GM12878 (cell line): Measurements from ENCODE around the gene CRIM1. TPM values are rescaled to one million over a fixed set of nuclear protein-coding genes. Genes with fewer than 3 reads are reported as not detected.

Source experiments
- ATAC-seq: fragments of 200-7000 bp; cut with Tn5 transposase; 3 replicates; pipeline ENCODE4 v1.9.1; 2020; ENCODE audit warnings: mild to moderate bottlenecking, moderate library complexity
- BruUV-seq: library from RNA; stranded (reverse); fragments of 400-500 nt; replicated peaks from 2 replicates; lab custom pipeline; 2021; lab: Mats Ljungman, UMichigan
- CTCF ChIA-PET: fragments of 300-600 bp; sonication (Branson Sonifier 250); formaldehyde crosslinking; extraction: SDS; loops from one replicate; lab custom pipeline; 2021; ENCODE audit warnings: inconsistent platforms; lab: Yijun Ruan, JAX
- POLR2A ChIA-PET: fragments of 350-600 bp; formaldehyde crosslinking; extraction: SDS; loops from one replicate; lab custom pipeline; 2021; ENCODE audit warnings: inconsistent platforms; lab: Charles Lee
- RAD21 ChIA-PET: fragments of 300-600 bp; sonication (Branson Sonifier 250); formaldehyde crosslinking; loops from one replicate; lab custom pipeline; 2023; ENCODE audit warnings: antibody characterized with exemption; ENCODE audit not compliant: unreplicated experiment; lab: Charles Lee
- SMC1A ChIA-PET: fragments of 300-600 bp; sonication (Branson Sonifier 250); formaldehyde crosslinking; loops from one replicate; lab custom pipeline; 2023; ENCODE audit not compliant: unreplicated experiment, uncharacterized antibody; lab: Charles Lee
- DNase-seq: peaks from one replicate; pipeline ENCODE4 v3.0.0-alpha.2; 2011; ENCODE audit warnings: low read depth, low spot score
- FAIRE-seq: peaks from 3 replicates; lab custom pipeline; 2011; peaks lifted over from hg19 to GRCh38; lab: Jason Lieb, UNC
- H2AFZ ChIP-seq: 2 replicates; pipeline ENCODE4 v1.6.0; 2011; ENCODE audit warnings: low read depth, low read length, control low read depth; ENCODE audit not compliant: control insufficient read depth
- H3K27ac ChIP-seq: 2 replicates; pipeline ENCODE4 v1.5.1; 2011; ENCODE audit warnings: control low read depth; ENCODE audit not compliant: control insufficient read depth, insufficient read depth
- H3K27me3 ChIP-seq, 2 experiments: replicated peaks in 1 of 2; 2 replicates each; pipeline versions ENCODE4 v1.6.0 to v1.6.1; 2011; ENCODE audit warnings: low read length in 1 of 2; ENCODE audit not compliant: control insufficient read depth in 2 of 2, insufficient read depth in 2 of 2
- H3K36me3 ChIP-seq, 2 experiments: 2 replicates each; pipeline ENCODE4 v1.5.1; 2011; ENCODE audit warnings: low read length in 1 of 2; ENCODE audit not compliant: control insufficient read depth in 2 of 2, insufficient read depth in 2 of 2
- H3K4me1 ChIP-seq: 2 replicates; pipeline ENCODE4 v1.6.1; 2011; ENCODE audit warnings: mild to moderate bottlenecking, low read length, moderate library complexity, mixed read lengths; ENCODE audit not compliant: control insufficient read depth, insufficient read depth
- H3K4me2 ChIP-seq: 2 replicates; pipeline ENCODE4 v1.6.0; 2011; ENCODE audit warnings: control low read depth; ENCODE audit not compliant: control insufficient read depth, insufficient read depth
- H3K4me3 ChIP-seq: fragments of 200-600 bp; sonication (generic); 2 replicates; pipeline ENCODE4 v1.5.1; 2016
- H3K79me2 ChIP-seq: 2 replicates; pipeline ENCODE4 v1.6.0; 2011; ENCODE audit warnings: low read length; ENCODE audit not compliant: control insufficient read depth, insufficient read depth
- H3K9ac ChIP-seq: 2 replicates; pipeline ENCODE4 v1.8.0; 2011; ENCODE audit warnings: low read length, control low read depth, mixed read lengths; ENCODE audit not compliant: control insufficient read depth, insufficient read depth
- H3K9me3 ChIP-seq: replicated peaks from 3 replicates; pipeline ENCODE4 v1.5.1; 2011; ENCODE audit warnings: mild to moderate bottlenecking, low read length; ENCODE audit not compliant: control insufficient read depth, insufficient read depth
- H4K20me1 ChIP-seq: 2 replicates; pipeline ENCODE4 v1.6.0; 2011; ENCODE audit not compliant: control insufficient read depth, insufficient read depth
- CHD2 ChIP-seq: IDR thresholded peaks from 2 replicates; pipeline ENCODE4 v1.6.1; 2011; ENCODE audit warnings: low read depth, low read length, improper control_type of control experiment, borderline replicate concordance
- CUX1 ChIP-seq: IDR thresholded peaks from 2 replicates; pipeline ENCODE4 v1.6.1; 2012; ENCODE audit warnings: improper control_type of control experiment, low read depth, low read length; ENCODE audit not compliant: insufficient replicate concordance
- POLR2A ChIP-seq: IDR thresholded peaks from 2 replicates; pipeline ENCODE4 v1.6.1; 2011; ENCODE audit warnings: low read depth, mild to moderate bottlenecking, low read length
- RELA ChIP-seq: fragments of 450-650 bp; IDR thresholded peaks from 2 replicates; pipeline ENCODE4 v1.8.0; 2014; ENCODE audit warnings: borderline replicate concordance; ENCODE audit not compliant: partially characterized antibody
- SMAD5 ChIP-seq: IDR thresholded peaks from 2 replicates; pipeline ENCODE4 v1.6.1; 2016; ENCODE audit warnings: antibody characterized with exemption, low read depth
- STAT1 ChIP-seq: fragments of 450-650 bp; conservative IDR thresholded peaks from 2 replicates; pipeline ENCODE4 v1.6.1; 2014; ENCODE audit warnings: antibody characterized with exemption, mild to moderate bottlenecking
- WGBS: methylation state at CpG from one replicate; pipeline ENCODE4 v1.1.6; 2016; ENCODE audit warnings: low lambda C conversion rate; ENCODE audit not compliant: insufficient replicate concordance, insufficient coverage; ENCODE audit errors: missing lambda C conversion rate; 5-methylcytosine and 5-hydroxymethylcytosine counted together
- in situ Hi-C: fragments of 300-500 bp; cut with MboI; formaldehyde crosslinking; loops from 9 replicates; pipeline ENCODE4 v1.14.3; 2018; ENCODE audit warnings: mixed read lengths
- intact Hi-C: fragments of 100-400 bp; cut with micrococcal nuclease; formaldehyde crosslinking; loops from one replicate; pipeline ENCODE4 v1.14.2; 2022; ENCODE audit not compliant: unreplicated experiment
- polyA plus RNA-seq, 11 experiments: library from polyadenylated mRNA; depleted of rRNA in 4 of 11; unstranded in 6 of 11; stranded (reverse) in 5 of 11; fragments of >200 nt; fragmentation: Nextera tagmentation in 4 of 11; fragmentation: Illumina TruSeq in 1 of 11; extraction: Ambion mirVana in 4 of 11; extraction: Trizol in 1 of 11; gene quantifications; 1 replicate in 1 of 11; 2 replicates in 10 of 11; pipeline versions ENCODE4 v1.2.1 to v1.2.3, GENCODE V29; 2011 to 2016; ENCODE audit warnings: inconsistent platforms in 2 of 11, missing spikeins in 2 of 11, low read depth in 1 of 11
- total RNA-seq, 4 experiments: library from RNA; depleted of rRNA in 3 of 4; stranded (reverse); fragments of >200 nt in 3 of 4; fragmentation: Illumina TruSeq in 1 of 4; extraction: Trizol in 1 of 4; gene quantifications; 2 replicates each; pipeline versions ENCODE4 v1.2.1 to v1.2.3, GENCODE V29; 2013 to 2021

CRIM1 gene
- total and polyA plus RNA-seq, 10 of the 15 experiments (the other 5 are each of a cell fraction or from before 2014, with no cell fraction given), result 0.42 to 7.4 (median 3.1) TPM

GRCh38 chr2:36478332-36478738 lies 122.8 kb downstream of the CRIM1 start (continued):
- no peak for TF ChIP-seq CUX1

- no peaks in the 10 kb centered on the region for H4K20me1 ChIP-seq
- RAD21 ChIA-PET, result no interaction called here
- CTCF ChIA-PET, result no interaction called here
- peaks cover 3% of the 10 kb centered on the region; the same call in 1 of the 3 replicates for H3K9me3 ChIP-seq
- no peak overlapping the region for H3K4me3 ChIP-seq
- SMC1A ChIA-PET, result no interaction called here
- no peaks in the 10 kb centered on the region for H3K36me3 ChIP-seq
- H3K27ac ChIP-seq, result no peak overlapping the region
- no peak overlapping the region for H3K9ac ChIP-seq
- FAIRE-seq, result no peak
- no peaks in the 10 kb centered on the region for H3K4me1 ChIP-seq
- POLR2A ChIA-PET, result no interaction called here
- H3K79me2 ChIP-seq, result no peaks in the 10 kb centered on the region
- no peak overlapping the region for H2AFZ ChIP-seq
- no peak for ATAC-seq
- DNase-seq, result no peak
- no TSS peak for BruUV-seq
- WGBS, result 32% methylated on average over 4 of the region's 4 CpGs
- intact Hi-C loops, result no loop called here
- H3K4me2 ChIP-seq, result no peak overlapping the region
- TF ChIP-seq STAT1, result no peak
- TF ChIP-seq RELA, result no peak
- TF ChIP-seq SMAD5, result no peak
- TF ChIP-seq POLR2A, result no peak
- TF ChIP-seq CHD2, result no peak
- H3K27me3 ChIP-seq, result no peaks in the 10 kb centered on the region
- in situ Hi-C loops, result no loop called here
These were observed 123.4 kb downstream of the CRIM1 start for GRCh38 chr2:36478999-36479398.
